Tibial nerve (tissue), 3 donors: Measurements from ENCODE around the gene FBN3.
A peak's percentile ranks its signal among the peaks of the same experiment; 100 is the strongest.

Source experiments
- POLR2A ChIP-seq, 2 donors: fragments of 450-650 bp; IDR thresholded peaks; one replicate each; pipeline ENCODE4 v1.6.1; 2017; ENCODE audit warnings: antibody characterized with exemption in 2 of 2, mild to moderate bottlenecking in 2 of 2, moderate library complexity in 2 of 2
- TF ChIP-seq, protein P1 (sequence below), 5 experiments: fragments of 200-600 bp in 3 of 5; fragments of 450-650 bp in 2 of 5; sonication (generic) in 3 of 5; IDR thresholded peaks; one replicate each; pipeline ENCODE4 v1.5.1; 2016 to 2019; ENCODE audit warnings: antibody characterized with exemption in 5 of 5, mild to moderate bottlenecking in 3 of 5, moderate library complexity in 2 of 5

- TF ChIP-seq, protein P1, sequence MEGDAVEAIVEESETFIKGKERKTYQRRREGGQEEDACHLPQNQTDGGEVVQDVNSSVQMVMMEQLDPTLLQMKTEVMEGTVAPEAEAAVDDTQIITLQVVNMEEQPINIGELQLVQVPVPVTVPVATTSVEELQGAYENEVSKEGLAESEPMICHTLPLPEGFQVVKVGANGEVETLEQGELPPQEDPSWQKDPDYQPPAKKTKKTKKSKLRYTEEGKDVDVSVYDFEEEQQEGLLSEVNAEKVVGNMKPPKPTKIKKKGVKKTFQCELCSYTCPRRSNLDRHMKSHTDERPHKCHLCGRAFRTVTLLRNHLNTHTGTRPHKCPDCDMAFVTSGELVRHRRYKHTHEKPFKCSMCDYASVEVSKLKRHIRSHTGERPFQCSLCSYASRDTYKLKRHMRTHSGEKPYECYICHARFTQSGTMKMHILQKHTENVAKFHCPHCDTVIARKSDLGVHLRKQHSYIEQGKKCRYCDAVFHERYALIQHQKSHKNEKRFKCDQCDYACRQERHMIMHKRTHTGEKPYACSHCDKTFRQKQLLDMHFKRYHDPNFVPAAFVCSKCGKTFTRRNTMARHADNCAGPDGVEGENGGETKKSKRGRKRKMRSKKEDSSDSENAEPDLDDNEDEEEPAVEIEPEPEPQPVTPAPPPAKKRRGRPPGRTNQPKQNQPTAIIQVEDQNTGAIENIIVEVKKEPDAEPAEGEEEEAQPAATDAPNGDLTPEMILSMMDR (IDR thresholded peaks at IDR 0.05): peak in 1 of 5 experiments; percentile 33
- TF ChIP-seq POLR2A (IDR thresholded peaks at IDR 0.05): no peak
Measured at GRCh38 chr19:8069096-8069973, 80.1 kb downstream of the FBN3 start.
